ENCODE results near the gene CEPT1.

Gene CEPT1

DNA sequence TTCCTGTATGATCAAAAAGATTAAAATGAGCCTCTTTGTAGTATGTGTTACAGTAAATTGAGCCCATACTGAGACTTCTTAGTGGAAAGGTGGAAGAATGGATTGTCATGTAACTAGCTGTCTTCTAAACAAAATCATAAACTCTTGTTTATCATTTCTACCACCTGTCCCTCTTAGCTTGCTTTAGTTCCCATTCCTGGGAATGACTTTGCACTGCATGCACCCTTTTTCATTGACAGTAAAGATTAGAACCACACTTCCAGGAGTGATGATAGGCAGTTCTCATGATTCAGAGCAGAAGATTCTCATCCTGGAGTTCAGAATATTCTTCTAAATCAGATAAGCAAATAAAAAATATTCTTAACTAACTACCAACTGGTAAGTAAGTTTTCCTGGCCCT lies 32.4 kb downstream of the CEPT1 start:
- ATAC-seq (no peak), DNase-seq (no peak)
- Mint-ChIP-seq H3K27ac (no peak overlapping the region), H3K9me3 (no peaks in the 10 kb centered on the region), H3K4me1 (peaks cover 26% of the 10 kb centered on the region), H3K4me3 (no peak overlapping the region), H3K27me3 (no peaks in the 10 kb centered on the region)

GRCh38 chr1:111174070-111174469 lies 34.0 kb downstream of the CEPT1 start:
- peaks cover 26% of the 10 kb centered on the region for H3K4me1 Mint-ChIP-seq
- no peaks in the 10 kb centered on the region for H3K27me3 Mint-ChIP-seq
- no peak overlapping the region for H3K27ac Mint-ChIP-seq
- no peaks in the 10 kb centered on the region for H3K9me3 Mint-ChIP-seq
- ATAC-seq: no peak
- H3K4me3 Mint-ChIP-seq: no peak overlapping the region
- no peak for DNase-seq

DNA sequence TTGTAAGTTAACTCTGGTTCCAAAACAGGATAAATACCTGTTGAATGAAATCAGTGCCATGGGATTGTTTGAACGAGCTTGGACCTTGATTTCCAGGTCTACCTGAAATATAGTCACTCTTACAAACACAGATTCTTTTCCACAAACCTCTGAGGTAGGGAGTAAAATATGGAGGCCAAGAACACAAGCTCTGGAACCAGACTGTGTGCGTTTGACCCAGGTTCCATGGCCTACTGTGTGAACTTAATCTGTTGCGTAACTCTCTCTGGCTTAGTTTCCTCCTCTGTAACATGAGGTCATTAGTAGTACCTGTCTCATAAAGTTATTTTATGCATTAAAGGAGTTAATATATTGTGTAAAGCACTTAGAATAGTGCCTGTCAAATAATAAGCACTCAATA lies 35.3 kb downstream of the CEPT1 start:
- Mint-ChIP-seq H3K27ac (no peak overlapping the region), H3K9me3 (no peaks in the 10 kb centered on the region), H3K4me3 (no peak overlapping the region), H3K27me3 (no peaks in the 10 kb centered on the region), H3K4me1 (peaks cover 32% of the 10 kb centered on the region)
- no peak for ATAC-seq
- no peak for DNase-seq

DNA sequence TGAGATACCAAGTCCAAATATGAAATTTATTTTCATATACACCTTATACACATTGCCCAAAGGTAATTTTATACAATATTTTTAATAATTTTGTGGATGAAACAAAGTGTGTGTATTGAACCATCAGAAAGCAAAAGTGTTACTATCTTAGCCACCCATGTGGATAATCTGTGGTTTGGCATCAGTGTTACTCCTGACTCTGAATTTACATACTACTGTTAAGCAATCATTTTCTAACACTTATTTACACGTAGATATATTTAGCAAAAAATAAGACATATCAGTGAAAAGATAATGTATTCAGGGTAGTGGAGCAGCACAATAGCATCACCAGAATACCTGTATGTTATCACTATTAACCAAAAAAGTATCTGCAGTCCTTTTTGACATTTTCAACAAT lies 36.7 kb downstream of the CEPT1 start:
- Mint-ChIP-seq H3K9me3 (no peaks in the 10 kb centered on the region), H3K27me3 (no peaks in the 10 kb centered on the region), H3K27ac (peak overlapping the region in 1 of 2 donors; percentile 44), H3K4me3 (no peak overlapping the region), H3K4me1 (peaks cover 33% of the 10 kb centered on the region)
- no peak for ATAC-seq
- DNase-seq: no peak

DNA sequence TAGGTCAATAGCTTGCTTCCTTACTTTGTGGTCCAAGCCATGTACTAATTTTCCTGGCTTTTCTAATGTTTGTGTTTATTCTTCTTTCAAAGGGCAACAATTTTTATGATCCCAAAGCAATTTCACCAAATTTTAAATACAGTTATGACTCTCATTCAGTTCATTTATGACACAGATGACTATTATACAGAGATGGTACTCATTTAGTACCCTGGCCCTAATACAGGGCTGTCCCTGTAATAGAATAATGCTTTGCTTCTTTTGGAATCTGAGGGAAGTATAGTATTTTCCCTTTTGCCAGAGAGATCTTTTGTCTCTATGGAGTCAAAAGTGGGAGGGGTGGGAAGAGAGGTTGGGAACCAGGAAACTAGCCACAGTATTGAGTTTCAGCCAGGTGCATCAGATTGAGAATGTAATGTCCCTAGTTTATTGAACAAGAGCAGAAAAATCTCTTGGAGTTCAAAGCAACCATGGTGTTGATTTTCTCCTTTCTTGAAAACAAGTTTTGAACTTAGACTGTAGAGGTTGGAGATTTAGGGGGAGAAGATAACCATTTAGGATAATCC lies 40.0 kb downstream of the CEPT1 start:
- ATAC-seq: peak; percentile 81
- DNase-seq: no peak
- no peaks in the 10 kb centered on the region for H3K9me3 Mint-ChIP-seq
- H3K4me1 Mint-ChIP-seq: peaks cover 37% of the 10 kb centered on the region
- no peaks in the 10 kb centered on the region for H3K27me3 Mint-ChIP-seq
- no peak overlapping the region for H3K4me3 Mint-ChIP-seq
- H3K27ac Mint-ChIP-seq: no peak overlapping the region

DNA sequence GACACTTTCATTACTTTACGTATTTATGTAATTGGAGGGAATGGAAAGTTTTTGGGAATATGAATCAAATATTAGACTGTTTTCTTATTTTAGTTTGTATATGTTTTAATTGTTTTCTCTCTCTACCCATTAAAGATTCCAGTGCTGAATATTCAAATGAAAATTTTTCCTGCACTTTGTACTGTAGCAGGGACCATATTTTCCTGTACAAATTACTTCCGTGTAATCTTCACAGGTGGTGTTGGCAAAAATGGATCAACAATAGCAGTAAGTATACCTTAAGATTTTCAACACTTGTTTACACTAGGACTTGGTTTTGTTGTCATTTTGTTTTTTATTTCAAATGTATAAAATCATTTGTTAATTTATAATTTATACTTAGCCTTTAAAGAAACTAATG lies 42.0 kb downstream of the CEPT1 start:
- Mint-ChIP-seq H3K9me3 (no peaks in the 10 kb centered on the region), H3K27me3 (no peaks in the 10 kb centered on the region), H3K27ac (no peak overlapping the region), H3K4me3 (no peak overlapping the region), H3K4me1 (peaks cover 53% of the 10 kb centered on the region)
- ATAC-seq: no peak
- no peak for DNase-seq

GRCh38 chr1:111183308-111184069 lies 43.5 kb downstream of the CEPT1 start:
- Mint-ChIP-seq H3K4me3 (no peak overlapping the region), H3K27ac (peak overlapping the region in 1 of 2 donors; percentile 34), H3K27me3 (no peaks in the 10 kb centered on the region), H3K4me1 (peaks cover 67% of the 10 kb centered on the region), H3K9me3 (no peaks in the 10 kb centered on the region)
- ATAC-seq: peak; percentile 54
- no peak for DNase-seq

DNA sequence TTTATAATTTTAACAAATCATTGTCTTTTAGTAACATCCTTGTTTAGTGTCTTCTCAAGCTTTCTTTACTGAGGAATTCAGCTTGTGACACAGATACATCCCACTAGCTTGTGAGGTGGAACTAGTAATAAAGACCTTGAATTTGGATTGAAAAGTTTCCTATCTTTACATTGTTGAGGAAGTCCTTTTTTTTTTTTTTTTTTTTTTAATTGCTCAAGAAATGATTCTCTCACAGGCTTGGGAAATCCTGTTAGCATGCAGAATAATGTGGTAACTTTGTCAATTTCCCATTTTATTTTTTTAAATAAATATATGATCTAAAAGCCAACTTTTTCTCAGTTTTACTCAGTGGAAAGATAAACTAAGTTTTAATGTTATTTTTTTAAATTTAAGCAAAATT lies 44.6 kb downstream of the CEPT1 start:
- Mint-ChIP-seq H3K4me1 (peaks cover 79% of the 10 kb centered on the region), H3K9me3 (no peaks in the 10 kb centered on the region), H3K27me3 (no peaks in the 10 kb centered on the region), H3K27ac (no peak overlapping the region), H3K4me3 (no peak overlapping the region)
- no peak for ATAC-seq
- no peak for DNase-seq

DNA sequence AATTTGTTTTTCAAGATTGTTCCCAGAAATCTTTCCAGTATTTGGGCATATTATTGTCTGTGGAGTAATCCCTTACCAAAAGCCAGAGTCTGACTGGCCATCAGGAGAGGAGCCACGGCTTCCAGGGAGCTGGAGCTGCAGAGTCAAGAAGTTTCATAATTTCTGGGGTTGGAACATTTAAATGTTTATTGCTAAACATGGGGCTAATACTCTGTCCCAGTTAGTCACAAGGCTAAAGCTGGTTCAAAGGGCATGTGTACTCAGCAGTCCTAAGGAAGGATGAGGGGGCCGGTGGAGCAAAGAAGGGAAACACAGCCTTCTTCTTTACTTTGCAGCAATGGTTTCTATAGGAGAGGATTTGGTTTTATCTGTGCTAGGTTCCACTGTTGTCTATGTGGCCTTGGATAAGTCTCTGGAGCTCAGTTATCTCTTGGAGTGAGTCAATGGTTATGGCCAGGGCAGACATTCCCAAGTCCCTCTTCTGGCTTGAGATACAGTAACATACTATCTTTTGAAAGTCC lies 51.0 kb downstream of the CEPT1 start:
- Mint-ChIP-seq H3K4me1 (peaks cover 100% of the 10 kb centered on the region), H3K27me3 (no peaks in the 10 kb centered on the region), H3K9me3 (no peaks in the 10 kb centered on the region), H3K27ac (peak overlapping the region in 1 of 2 donors; percentile 84), H3K4me3 (no peak overlapping the region)
- ATAC-seq (no peak), DNase-seq (no peak)

DNA sequence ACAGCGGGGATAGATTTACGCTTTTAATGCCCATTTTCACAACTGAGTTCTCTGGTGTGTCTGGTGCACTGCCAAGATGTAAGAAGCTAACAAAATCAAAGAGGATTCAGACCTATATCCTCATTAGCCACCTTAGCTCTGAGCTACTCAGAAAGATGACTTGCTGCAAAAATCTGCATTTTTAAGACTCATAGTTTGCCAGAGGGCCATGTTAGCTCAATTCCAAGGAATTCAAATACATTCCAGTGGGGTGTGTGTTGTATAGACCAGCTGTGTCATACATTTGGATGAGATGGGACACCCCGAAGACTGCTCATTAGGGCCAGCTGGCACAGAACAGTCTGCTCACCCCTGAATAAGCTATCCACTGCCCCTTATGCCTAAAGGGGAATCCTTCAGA lies 51.5 kb downstream of the CEPT1 start:
- H3K27ac Mint-ChIP-seq: peak overlapping the region; percentile 75 to 84
- no peaks in the 10 kb centered on the region for H3K27me3 Mint-ChIP-seq
- H3K4me1 Mint-ChIP-seq: peaks cover 100% of the 10 kb centered on the region
- ATAC-seq (no peak), DNase-seq (no peak)
- H3K9me3 Mint-ChIP-seq: no peaks in the 10 kb centered on the region
- H3K4me3 Mint-ChIP-seq: peak overlapping the region in 1 of 2 donors; percentile 53

DNA sequence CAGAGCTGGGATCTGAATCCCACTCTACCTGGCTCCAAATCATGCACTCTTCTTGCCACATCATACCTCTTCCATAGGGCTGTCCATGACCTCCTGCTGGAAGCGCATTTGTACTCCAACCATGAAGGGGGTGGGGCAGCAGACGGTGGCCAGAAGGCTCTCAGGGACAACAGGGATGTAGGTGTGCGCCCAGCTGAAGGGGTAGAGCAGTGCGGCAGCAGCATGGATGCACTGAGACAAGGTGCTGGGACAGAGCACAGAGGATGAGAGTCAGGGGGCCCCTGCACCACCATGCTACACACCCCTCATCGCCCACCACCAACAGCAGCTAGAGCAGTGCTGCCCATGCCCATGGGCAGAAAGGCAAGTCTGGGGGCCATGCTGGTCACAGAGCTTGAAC lies 52.1 kb downstream of the CEPT1 start:
- Mint-ChIP-seq H3K9me3 (no peaks in the 10 kb centered on the region), H3K27me3 (no peaks in the 10 kb centered on the region), H3K4me1 (peaks cover 100% of the 10 kb centered on the region), H3K4me3 (peak overlapping the region; percentile 53 to 87), H3K27ac (peak overlapping the region; percentile 91 to 93)
- ATAC-seq (no peak), DNase-seq (no peak)

DNA sequence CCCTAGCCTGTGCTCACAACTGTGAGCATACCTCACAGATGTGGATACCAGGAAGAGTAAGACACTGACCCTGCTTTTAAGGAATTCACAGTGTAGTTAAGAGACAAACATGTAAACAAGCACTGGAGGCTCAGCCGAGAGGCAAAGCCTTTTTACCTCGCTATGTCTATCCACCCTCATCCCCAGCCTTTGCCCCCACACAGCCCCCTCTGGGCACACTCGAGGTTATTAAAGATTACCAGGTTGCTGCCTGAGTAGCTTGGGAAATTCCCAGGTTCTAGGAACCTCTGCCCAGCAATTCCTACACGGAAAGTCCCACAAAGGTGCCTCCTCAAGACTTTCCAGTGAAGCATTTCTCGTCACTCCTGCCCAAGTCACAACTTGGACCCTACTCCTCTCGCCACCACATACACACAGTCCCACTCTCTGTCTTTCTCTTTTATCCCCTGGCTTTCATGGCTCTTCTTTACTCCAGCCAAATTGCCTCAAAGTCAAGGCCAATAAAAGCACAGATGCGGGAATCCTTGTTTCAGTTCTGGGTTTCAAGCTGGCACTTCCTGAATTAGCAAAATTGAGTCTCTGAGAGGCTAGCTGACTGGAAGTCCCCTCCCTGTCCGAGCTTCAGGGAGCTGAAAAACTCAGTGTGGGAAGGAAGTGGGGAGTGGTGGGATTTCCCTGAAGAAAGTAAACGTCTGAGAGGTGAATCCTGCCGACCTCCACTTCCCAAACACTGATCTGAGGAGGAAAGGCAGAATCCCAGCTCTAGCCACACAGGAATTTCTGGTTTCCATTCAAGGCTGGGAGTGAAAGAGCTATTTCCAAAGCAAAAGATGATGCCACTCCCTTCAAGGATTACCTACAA lies 52.9 kb downstream of the CEPT1 start:
- no peak for ATAC-seq
- H3K4me1 Mint-ChIP-seq: peaks cover 100% of the 10 kb centered on the region
- H3K9me3 Mint-ChIP-seq: no peaks in the 10 kb centered on the region
- no peak for DNase-seq
- peak overlapping the region; percentile 93 to 96 for H3K27ac Mint-ChIP-seq
- peak overlapping the region; percentile 87 to 98 for H3K4me3 Mint-ChIP-seq
- H3K27me3 Mint-ChIP-seq: no peaks in the 10 kb centered on the region

- Mint-ChIP-seq H3K4me1 (peaks cover 90% of the 10 kb centered on the region), H3K27ac (peak overlapping the region; percentile 93 to 96), H3K9me3 (no peaks in the 10 kb centered on the region), H3K4me3 (peak overlapping the region; percentile 87 to 98), H3K27me3 (no peaks in the 10 kb centered on the region)
- DNase-seq (no peak), ATAC-seq (peak; percentile 39)
These were observed 53.9 kb downstream of the CEPT1 start for GRCh38 chr1:111193712-111194480.

DNA sequence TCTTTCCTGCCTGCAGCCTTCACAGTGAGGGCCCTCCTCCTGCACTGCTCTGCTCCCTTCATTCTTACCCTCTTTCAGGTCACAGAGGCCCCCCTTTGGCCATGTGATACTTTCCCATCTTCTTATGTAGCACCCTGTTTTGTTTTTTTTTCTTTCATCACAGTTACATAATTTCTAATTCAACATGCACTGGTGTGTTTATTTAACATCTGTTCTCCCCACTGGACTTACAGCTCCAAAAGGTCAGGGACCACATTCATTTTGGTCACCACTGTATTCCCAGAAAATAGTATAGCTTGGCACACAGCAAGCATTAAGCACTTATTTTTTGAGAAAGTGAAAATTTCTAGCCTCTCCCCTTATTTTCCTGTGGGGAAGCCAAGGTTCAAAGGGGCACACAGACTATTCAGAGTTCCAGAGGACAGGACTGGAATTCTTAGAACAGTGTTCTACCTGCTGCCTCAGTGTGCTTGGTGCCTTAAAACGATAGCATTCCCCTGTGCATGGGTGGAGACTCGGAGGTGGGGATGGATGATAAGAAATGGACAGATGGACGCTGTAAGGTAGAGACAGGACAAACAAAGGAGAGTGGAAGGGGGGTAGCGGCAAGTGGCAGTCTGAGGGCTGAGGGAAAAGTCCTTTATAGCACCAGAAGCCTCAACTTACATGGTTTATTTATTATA lies 55.1 kb downstream of the CEPT1 start:
- ATAC-seq: no peak
- no peak for DNase-seq
- Mint-ChIP-seq H3K9me3 (no peaks in the 10 kb centered on the region), H3K27me3 (no peaks in the 10 kb centered on the region), H3K27ac (peak overlapping the region; percentile 74 to 79), H3K4me3 (peak overlapping the region; percentile 87 to 98), H3K4me1 (peaks cover 78% of the 10 kb centered on the region)

DNA sequence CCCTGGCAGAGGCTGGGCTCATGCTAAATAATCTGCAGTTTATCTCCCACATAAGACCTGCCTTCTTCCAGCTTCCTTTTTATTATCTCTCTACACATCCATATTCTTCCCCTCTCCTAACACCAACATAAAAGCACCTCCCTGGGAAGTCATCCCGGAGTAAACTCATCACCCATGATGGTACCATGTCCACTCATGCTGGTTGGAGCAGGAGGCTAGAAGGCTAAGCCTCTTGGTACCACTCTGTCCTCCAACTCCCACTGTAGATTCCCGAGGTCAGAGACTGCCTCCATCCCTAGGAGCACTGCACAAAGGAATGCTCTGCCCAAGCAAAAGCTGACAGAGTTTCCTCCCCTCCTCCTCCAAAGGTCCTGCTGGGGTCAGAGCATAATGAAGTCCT lies 56.2 kb downstream of the CEPT1 start:
- DNase-seq: no peak
- ATAC-seq: no peak
- Mint-ChIP-seq H3K27ac (peak overlapping the region; percentile 90 to 93), H3K27me3 (no peaks in the 10 kb centered on the region), H3K4me3 (peak overlapping the region; percentile 87 to 98), H3K9me3 (no peaks in the 10 kb centered on the region), H3K4me1 (peaks cover 76% of the 10 kb centered on the region)

Data from stimulated activated naive CD8-positive, alpha-beta T cell treated with anti-CD3 and anti-CD28 coated beads, Interleukin-15, amount 100 ng/mL, for 72 hours (primary cell).